HL-60 (cell line): ENCODE data around the gene DLL4.

ENCODE experiments used
- DNase-seq, 2 experiments: peaks; one replicate each; pipeline ENCODE4 v3.0.0-alpha.2; 2010 to 2020; ENCODE audit warnings: low read depth in 1 of 2, low spot score in 1 of 2
- H3K27ac ChIP-seq: fragments of 250-450 bp; sonication (Bioruptor Pico); replicated peaks from 2 replicates; pipeline ENCODE4 v1.5.1; 2020; ENCODE audit warnings: mild to moderate bottlenecking, moderate library complexity
- H3K27me3 ChIP-seq: fragments of 250-450 bp; sonication (Bioruptor Pico); 2 replicates; pipeline ENCODE4 v1.5.1; 2021; ENCODE audit warnings: mild to moderate bottlenecking, moderate library complexity; ENCODE audit not compliant: insufficient read depth, poor library complexity, severe bottlenecking
- H3K4me3 ChIP-seq: replicated peaks from 2 replicates; pipeline ENCODE4 v1.5.1; 2011; ENCODE audit warnings: mild to moderate bottlenecking, control low read depth, low read length; ENCODE audit not compliant: insufficient read depth
- CTCF ChIP-seq: IDR thresholded peaks from one replicate; pipeline ENCODE4 v1.5.1; 2011; ENCODE audit warnings: low read length, control low read depth, inconsistent platforms; ENCODE audit not compliant: insufficient read depth
- GABPA ChIP-seq: IDR thresholded peaks from 2 replicates; pipeline ENCODE4 v1.6.1; 2012; ENCODE audit warnings: low read depth
- POLR2AphosphoS5 ChIP-seq: IDR thresholded peaks from 2 replicates; pipeline ENCODE4 v1.6.1; 2012; ENCODE audit warnings: low read depth
- SPI1 ChIP-seq: IDR thresholded peaks from 2 replicates; pipeline ENCODE4 v1.6.1; 2012; ENCODE audit warnings: low read depth, mild to moderate bottlenecking, borderline replicate concordance
- TF ChIP-seq, protein P1 (sequence below): IDR thresholded peaks from 2 replicates; pipeline ENCODE4 v1.6.1; 2012; ENCODE audit warnings: low read depth; ENCODE audit not compliant: insufficient replicate concordance

The DLL4 gene

DNA sequence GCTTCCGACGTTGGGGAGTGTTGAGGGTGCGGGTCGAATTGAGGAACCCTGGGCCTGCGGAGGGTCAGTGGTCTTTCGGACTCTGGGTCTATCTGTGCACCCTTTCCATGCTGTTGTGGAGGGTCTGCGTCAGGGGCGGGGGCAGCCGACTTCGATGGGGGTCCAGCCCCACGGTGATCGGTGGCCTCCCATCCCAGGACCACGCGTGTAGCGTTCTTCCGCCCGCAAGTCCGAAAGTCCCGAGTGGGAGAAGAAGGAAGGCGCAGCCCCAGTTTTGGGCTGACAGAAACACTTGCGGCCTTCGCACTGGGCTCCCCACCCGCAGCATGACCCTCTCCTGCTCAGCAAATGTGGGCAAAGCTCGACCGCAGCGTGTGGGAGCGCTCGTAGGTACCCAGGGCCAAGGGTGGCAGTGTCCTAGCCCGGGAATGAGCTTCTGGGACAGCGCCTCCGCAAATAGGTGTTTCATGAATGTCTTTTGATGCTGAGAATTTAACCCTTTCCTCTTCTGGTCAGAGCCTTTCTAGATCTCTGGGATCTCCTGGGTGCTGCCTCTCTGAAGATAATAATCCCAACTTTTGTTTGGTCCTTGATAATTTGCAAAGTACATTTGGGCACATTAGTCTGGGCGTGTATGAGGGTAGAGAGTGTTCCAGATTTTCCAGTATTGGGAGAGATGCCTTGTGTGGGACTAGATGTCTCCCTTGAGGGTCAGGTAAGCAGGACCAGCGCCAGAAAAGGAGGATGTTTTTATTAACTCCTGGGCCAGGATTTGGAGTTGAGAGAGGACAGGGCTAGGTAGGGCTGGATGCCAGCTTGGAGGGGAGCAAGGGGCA is 2.3 kb upstream of the DLL4 start:
- no peak overlapping the region for H3K4me3 ChIP-seq
- no peak overlapping the region for H3K27ac ChIP-seq
- TF ChIP-seq CTCF (no peak), GABPA (no peak), POLR2AphosphoS5 (no peak), SPI1 (no peak)
- TF ChIP-seq, protein P1, sequence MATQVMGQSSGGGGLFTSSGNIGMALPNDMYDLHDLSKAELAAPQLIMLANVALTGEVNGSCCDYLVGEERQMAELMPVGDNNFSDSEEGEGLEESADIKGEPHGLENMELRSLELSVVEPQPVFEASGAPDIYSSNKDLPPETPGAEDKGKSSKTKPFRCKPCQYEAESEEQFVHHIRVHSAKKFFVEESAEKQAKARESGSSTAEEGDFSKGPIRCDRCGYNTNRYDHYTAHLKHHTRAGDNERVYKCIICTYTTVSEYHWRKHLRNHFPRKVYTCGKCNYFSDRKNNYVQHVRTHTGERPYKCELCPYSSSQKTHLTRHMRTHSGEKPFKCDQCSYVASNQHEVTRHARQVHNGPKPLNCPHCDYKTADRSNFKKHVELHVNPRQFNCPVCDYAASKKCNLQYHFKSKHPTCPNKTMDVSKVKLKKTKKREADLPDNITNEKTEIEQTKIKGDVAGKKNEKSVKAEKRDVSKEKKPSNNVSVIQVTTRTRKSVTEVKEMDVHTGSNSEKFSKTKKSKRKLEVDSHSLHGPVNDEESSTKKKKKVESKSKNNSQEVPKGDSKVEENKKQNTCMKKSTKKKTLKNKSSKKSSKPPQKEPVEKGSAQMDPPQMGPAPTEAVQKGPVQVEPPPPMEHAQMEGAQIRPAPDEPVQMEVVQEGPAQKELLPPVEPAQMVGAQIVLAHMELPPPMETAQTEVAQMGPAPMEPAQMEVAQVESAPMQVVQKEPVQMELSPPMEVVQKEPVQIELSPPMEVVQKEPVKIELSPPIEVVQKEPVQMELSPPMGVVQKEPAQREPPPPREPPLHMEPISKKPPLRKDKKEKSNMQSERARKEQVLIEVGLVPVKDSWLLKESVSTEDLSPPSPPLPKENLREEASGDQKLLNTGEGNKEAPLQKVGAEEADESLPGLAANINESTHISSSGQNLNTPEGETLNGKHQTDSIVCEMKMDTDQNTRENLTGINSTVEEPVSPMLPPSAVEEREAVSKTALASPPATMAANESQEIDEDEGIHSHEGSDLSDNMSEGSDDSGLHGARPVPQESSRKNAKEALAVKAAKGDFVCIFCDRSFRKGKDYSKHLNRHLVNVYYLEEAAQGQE: no peak
- no peak for DNase-seq
- H3K27me3 ChIP-seq: peaks cover 39% of the 10 kb centered on the region

GRCh38 chr15:40927495-40927872 is 1.7 kb upstream of the DLL4 start:
- DNase-seq: no peak
- no peak overlapping the region for H3K27ac ChIP-seq
- TF ChIP-seq CTCF: no peak
- TF ChIP-seq POLR2AphosphoS5: no peak
- TF ChIP-seq GABPA: no peak
- no peak for TF ChIP-seq SPI1
- TF ChIP-seq, protein P1: no peak
- H3K4me3 ChIP-seq: no peak overlapping the region
- H3K27me3 ChIP-seq: peaks cover 39% of the 10 kb centered on the region

DNA sequence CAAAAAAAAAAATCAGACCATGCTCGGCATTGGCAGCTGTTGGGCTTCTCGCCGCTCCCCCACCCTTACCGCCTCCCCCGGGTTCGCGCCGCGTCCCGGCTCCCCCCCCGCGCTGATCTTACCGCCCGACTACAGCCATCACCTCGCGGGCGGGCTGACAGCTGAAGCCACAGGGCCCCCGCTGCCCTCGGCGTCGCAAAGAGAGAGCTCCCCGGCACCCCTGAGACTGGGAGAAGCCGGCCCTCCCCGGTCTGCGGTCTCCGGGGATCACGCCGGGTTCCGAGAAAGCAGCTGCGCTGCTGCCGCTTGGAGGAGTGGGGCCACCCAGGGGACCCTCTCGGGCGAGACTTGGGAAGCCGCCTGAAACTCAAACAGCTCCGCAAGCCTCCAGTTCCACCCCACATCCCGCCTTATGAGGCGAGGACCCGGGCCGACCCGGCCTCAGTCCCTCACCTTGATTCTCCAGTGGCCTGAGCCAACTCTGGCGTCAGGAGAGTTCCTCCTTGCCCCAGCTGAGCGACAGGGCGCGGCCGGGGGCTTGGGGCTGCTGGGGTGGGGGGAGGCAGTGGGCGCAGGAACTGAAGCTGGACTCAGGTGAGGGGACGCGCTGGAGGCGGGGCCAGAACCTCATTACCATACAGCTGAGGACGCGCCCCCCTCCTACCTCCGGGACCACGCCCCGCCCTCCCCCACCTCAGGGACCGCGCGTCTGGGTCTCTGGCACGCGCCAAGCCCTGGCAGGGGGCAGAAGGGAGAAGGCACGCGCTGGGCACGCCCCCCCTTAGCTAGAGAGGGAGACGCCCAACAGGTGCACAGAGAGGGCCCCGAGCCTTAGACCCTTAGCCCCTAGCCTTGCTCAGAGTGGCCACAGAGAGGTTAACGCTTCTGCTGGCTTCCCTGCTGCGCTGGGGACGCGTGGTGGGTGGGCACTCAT is 1.0 kb upstream of the DLL4 start:
- H3K27ac ChIP-seq: no peak overlapping the region
- peak overlapping the region; percentile 32 for H3K4me3 ChIP-seq
- H3K27me3 ChIP-seq: peaks cover 39% of the 10 kb centered on the region
- peak in 1 of 2 experiments; percentile 29 for DNase-seq
- no peak for TF ChIP-seq POLR2AphosphoS5
- no peak for TF ChIP-seq CTCF
- no peak for TF ChIP-seq GABPA
- TF ChIP-seq, protein P1: no peak
- no peak for TF ChIP-seq SPI1
